ENCODE measurements around the gene TCF25. TPM values are rescaled to one million over a fixed set of nuclear protein-coding genes. Genes with fewer than 3 reads are reported as not detected.

The TCF25 gene
- total and polyA plus RNA-seq, 2 donors (not counting 1 experiment from before 2014, with no cell fraction given): 150 to 176 TPM

- H3K79me2 ChIP-seq (ENCODE audit: control insufficient read depth, insufficient read depth, low read length): peaks cover 46% of the 10 kb centered on the region
These were observed 10.6 kb downstream of the TCF25 start for GRCh38 chr16:89884041-89884421.

DNA sequence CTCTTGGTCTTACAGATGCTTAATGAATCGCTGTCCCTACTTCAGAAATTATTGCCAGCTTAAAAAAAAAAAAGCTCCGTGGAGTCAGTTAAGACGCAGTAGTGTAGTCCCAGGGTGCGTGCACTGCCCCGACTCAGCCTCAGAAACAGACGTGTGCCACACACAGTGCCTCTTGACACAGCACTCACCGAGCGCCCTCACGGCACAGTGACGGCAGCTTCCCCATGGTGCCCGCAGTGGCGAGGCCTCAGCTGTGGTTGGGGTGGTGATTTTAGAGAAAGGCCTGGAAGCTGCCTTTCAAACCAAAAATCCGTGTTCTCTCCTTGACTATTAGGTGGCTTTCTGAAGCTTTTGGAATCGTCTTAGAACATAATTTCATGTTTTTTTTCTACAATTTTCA, 13.9 kb downstream of the TCF25 start:
- peaks cover 31% of the 10 kb centered on the region for H3K36me3 ChIP-seq (ENCODE audit: control insufficient read depth, insufficient read depth, low read length)
- no peaks in the 10 kb centered on the region for H4K20me1 ChIP-seq (ENCODE audit: control insufficient read depth, extremely low read depth, insufficient read depth, low read length)
- DNase-seq (ENCODE audit: low read depth in 2 of 2): no peak
- H3K79me2 ChIP-seq (ENCODE audit: control insufficient read depth, insufficient read depth, low read length): peaks cover 19% of the 10 kb centered on the region
- no peak overlapping the region for H3K9ac ChIP-seq (ENCODE audit: insufficient read depth, low read length)
- H3K4me1 ChIP-seq (ENCODE audit: control insufficient read depth, extremely low read depth, insufficient read depth, low read length): no peaks in the 10 kb centered on the region
- H3K9me3 ChIP-seq (ENCODE audit: control insufficient read depth, insufficient read depth, low read depth, low read length): no peaks in the 10 kb centered on the region
- TF ChIP-seq, protein P1, sequence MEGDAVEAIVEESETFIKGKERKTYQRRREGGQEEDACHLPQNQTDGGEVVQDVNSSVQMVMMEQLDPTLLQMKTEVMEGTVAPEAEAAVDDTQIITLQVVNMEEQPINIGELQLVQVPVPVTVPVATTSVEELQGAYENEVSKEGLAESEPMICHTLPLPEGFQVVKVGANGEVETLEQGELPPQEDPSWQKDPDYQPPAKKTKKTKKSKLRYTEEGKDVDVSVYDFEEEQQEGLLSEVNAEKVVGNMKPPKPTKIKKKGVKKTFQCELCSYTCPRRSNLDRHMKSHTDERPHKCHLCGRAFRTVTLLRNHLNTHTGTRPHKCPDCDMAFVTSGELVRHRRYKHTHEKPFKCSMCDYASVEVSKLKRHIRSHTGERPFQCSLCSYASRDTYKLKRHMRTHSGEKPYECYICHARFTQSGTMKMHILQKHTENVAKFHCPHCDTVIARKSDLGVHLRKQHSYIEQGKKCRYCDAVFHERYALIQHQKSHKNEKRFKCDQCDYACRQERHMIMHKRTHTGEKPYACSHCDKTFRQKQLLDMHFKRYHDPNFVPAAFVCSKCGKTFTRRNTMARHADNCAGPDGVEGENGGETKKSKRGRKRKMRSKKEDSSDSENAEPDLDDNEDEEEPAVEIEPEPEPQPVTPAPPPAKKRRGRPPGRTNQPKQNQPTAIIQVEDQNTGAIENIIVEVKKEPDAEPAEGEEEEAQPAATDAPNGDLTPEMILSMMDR (conservative IDR thresholded peaks at IDR 0.05 in 1 of 2, IDR thresholded peaks at IDR 0.05 in 1 of 2; ENCODE audit: low read depth in 1 of 2, low read length in 2 of 2): no peak
- TF ChIP-seq EZH2 (IDR thresholded peaks at IDR 0.05; ENCODE audit: low read length, missing control alignments): no peak
- H3K27ac ChIP-seq (ENCODE audit: insufficient read depth, low read length): no peak overlapping the region
- no peaks in the 10 kb centered on the region for H3K27me3 ChIP-seq (ENCODE audit: control insufficient read depth, insufficient read depth, low read length)
- no peak overlapping the region for H3K4me3 ChIP-seq (replicated peaks in 1 of 4; ENCODE audit: control extremely low read depth in 1 of 4, insufficient read depth in 1 of 4, low read depth in 3 of 4, low read length in 4 of 4)
- H2AFZ ChIP-seq (ENCODE audit: low read length): no peak overlapping the region
- no peak overlapping the region for H3K4me2 ChIP-seq (ENCODE audit: extremely low read depth, insufficient read depth, low read length)

More at GRCh38 chr16:89884041-89884421, 10.6 kb downstream of the TCF25 start:
- Histone ChIP-seq H3K4me1 (ENCODE audit: control insufficient read depth, extremely low read depth, insufficient read depth, low read length) (no peaks in the 10 kb centered on the region), H3K4me2 (ENCODE audit: extremely low read depth, insufficient read depth, low read length) (no peak overlapping the region), H3K9ac (ENCODE audit: insufficient read depth, low read length) (no peak overlapping the region), H3K27ac (ENCODE audit: insufficient read depth, low read length) (no peak overlapping the region), H2AFZ (ENCODE audit: low read length) (no peak overlapping the region), H4K20me1 (ENCODE audit: control insufficient read depth, extremely low read depth, insufficient read depth, low read length) (no peaks in the 10 kb centered on the region), H3K36me3 (ENCODE audit: control insufficient read depth, insufficient read depth, low read length) (peaks cover 27% of the 10 kb centered on the region), H3K27me3 (ENCODE audit: control insufficient read depth, insufficient read depth, low read length) (no peaks in the 10 kb centered on the region), H3K9me3 (ENCODE audit: control insufficient read depth, insufficient read depth, low read depth, low read length) (no peaks in the 10 kb centered on the region), H3K4me3 (replicated peaks in 1 of 4; ENCODE audit: control extremely low read depth in 1 of 4, insufficient read depth in 1 of 4, low read depth in 3 of 4, low read length in 4 of 4) (no peak overlapping the region)
- DNase-seq (ENCODE audit: low read depth in 2 of 2): no peak
- TF ChIP-seq, protein P1 (conservative IDR thresholded peaks at IDR 0.05 in 1 of 2, IDR thresholded peaks at IDR 0.05 in 1 of 2; ENCODE audit: low read depth in 1 of 2, low read length in 2 of 2): no peak

- no peak overlapping the region for H3K4me3 ChIP-seq (replicated peaks in 1 of 4; ENCODE audit: control extremely low read depth in 1 of 4, insufficient read depth in 1 of 4, low read depth in 3 of 4, low read length in 4 of 4)
- H3K4me2 ChIP-seq (ENCODE audit: extremely low read depth, insufficient read depth, low read length): no peak overlapping the region
- H3K4me1 ChIP-seq (ENCODE audit: control insufficient read depth, extremely low read depth, insufficient read depth, low read length): no peaks in the 10 kb centered on the region
- TF ChIP-seq EZH2 (IDR thresholded peaks at IDR 0.05; ENCODE audit: low read length, missing control alignments): no peak
- TF ChIP-seq, protein P1 (conservative IDR thresholded peaks at IDR 0.05 in 1 of 2, IDR thresholded peaks at IDR 0.05 in 1 of 2; ENCODE audit: low read depth in 1 of 2, low read length in 2 of 2): no peak
- H3K27me3 ChIP-seq (ENCODE audit: control insufficient read depth, insufficient read depth, low read length): no peaks in the 10 kb centered on the region
- no peak overlapping the region for H3K27ac ChIP-seq (ENCODE audit: insufficient read depth, low read length)
- no peaks in the 10 kb centered on the region for H3K9me3 ChIP-seq (ENCODE audit: control insufficient read depth, insufficient read depth, low read depth, low read length)
- peak in 1 of 2 donors; percentile 70 for DNase-seq (ENCODE audit: low read depth in 2 of 2)
- H2AFZ ChIP-seq (ENCODE audit: low read length): no peak overlapping the region
- H4K20me1 ChIP-seq (ENCODE audit: control insufficient read depth, extremely low read depth, insufficient read depth, low read length): no peaks in the 10 kb centered on the region
- H3K79me2 ChIP-seq (ENCODE audit: control insufficient read depth, insufficient read depth, low read length): no peaks in the 10 kb centered on the region
- no peak overlapping the region for H3K9ac ChIP-seq (ENCODE audit: insufficient read depth, low read length)
- peaks cover 33% of the 10 kb centered on the region for H3K36me3 ChIP-seq (ENCODE audit: control insufficient read depth, insufficient read depth, low read length)
These were observed 16.8 kb downstream of the TCF25 start for GRCh38 chr16:89890200-89890599.
